Measurements from ENCODE around the gene CORT. TPM values are rescaled to one million over a fixed set of nuclear protein-coding genes. Genes with fewer than 3 reads are reported as not detected.
"Not testable (repeated sequence)": the region's sequence is repeated elsewhere in the genome, so short reads cannot be mapped to it uniquely, and the experiment has no call there.

Gene CORT, protein sequence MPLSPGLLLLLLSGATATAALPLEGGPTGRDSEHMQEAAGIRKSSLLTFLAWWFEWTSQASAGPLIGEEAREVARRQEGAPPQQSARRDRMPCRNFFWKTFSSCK
- total RNA-seq, result 0.27 TPM

DNA sequence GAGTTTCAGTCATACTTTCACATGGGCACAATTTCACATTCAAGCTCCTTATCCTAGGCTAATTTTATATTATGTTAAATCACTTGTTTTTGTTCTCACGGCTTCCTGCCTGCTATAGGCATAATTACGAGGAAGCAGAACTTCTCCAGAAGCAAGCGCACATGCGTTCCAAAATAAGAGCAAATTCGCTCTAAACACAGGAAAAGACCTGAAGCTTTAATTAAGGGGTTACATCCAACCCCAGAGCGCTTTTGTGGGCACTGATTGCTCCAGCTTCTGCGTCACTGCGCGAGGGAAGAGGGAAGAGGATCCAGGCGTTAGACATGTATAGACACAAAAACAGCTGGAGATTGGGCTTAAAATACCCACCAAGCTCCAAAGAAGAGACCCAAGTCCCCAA, at the start of gene CORT:
Gene CORT, plus strand, starts transcription at position 281 of the 400 bp plus-strand sequence. CDS start 193 bp downstream, outside the sequence.
- DNase-seq (ENCODE audit: low read depth in 2 of 3, low spot score in 2 of 3), result no peak

DNA sequence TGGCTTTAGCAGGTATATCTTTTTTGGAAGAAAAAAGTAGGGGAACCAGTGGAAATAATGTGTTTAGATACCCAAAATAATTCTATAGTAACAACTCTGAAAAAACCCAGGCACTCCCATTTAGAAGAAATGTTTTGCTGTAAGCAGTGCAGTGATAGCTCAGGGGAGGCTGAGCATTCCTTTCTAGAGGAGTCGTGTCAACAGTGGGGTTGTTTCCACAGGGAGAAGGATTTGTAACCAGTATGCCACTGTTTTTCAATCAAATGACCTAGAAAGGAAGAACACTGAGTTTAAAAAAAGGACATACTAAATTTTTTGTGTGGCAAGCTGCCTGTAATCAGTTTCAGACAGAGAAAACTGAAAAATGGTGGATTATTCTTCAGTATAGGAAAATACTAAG, 48.5 kb upstream of the CORT start:
- DNase-seq (ENCODE audit: low read depth in 2 of 3, low spot score in 2 of 3), result no peak

DNA sequence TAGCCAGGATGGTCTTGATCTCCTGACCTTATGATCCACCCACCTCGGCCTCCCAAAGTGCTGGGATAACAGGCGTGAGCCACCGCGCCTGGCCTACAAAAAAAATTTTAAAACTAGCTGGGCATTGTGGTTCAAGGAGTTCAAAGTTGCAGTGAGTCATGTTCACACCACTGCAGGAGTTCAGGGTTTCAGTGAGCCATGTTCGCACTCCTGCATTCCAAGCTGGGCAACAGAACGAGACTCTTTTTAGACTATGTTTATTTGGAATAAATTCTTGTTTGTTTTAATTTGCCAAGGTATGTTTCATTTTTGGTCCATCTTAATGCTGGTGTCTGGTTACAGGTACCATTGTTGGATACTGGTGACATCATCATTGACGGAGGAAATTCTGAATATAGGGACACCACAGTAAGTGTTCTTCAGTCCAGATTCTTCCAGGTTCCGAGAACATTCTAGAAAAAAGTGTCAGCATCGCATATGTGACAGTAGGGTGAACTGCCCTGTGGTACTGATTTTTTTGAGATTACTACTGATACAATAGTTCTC, 47.0 kb upstream of the CORT start:
- DNase-seq (ENCODE audit: low read depth in 2 of 3, low spot score in 2 of 3), result no peak

DNA sequence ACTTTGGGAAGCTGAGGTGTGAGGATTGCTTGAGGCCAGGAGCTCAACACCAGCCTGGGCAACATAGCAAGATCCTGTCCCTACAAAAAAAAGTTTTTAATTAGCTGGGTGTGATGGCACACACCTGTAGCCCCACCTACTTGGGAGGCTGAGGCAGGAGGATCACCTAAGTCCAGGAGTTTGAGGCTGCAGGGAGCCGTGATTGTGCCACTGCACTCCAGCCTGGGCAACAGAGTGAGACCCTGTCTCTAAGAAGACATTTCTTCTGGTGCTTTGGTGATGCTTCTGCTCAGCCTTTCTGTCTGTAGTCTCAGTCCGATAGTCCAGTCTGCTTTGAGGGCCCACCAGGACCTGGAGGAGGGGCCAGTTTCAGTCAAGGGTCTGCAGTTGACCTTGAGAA, 42.6 kb upstream of the CORT start:
- no peak for DNase-seq (ENCODE audit: low read depth in 2 of 3, low spot score in 2 of 3)

DNA sequence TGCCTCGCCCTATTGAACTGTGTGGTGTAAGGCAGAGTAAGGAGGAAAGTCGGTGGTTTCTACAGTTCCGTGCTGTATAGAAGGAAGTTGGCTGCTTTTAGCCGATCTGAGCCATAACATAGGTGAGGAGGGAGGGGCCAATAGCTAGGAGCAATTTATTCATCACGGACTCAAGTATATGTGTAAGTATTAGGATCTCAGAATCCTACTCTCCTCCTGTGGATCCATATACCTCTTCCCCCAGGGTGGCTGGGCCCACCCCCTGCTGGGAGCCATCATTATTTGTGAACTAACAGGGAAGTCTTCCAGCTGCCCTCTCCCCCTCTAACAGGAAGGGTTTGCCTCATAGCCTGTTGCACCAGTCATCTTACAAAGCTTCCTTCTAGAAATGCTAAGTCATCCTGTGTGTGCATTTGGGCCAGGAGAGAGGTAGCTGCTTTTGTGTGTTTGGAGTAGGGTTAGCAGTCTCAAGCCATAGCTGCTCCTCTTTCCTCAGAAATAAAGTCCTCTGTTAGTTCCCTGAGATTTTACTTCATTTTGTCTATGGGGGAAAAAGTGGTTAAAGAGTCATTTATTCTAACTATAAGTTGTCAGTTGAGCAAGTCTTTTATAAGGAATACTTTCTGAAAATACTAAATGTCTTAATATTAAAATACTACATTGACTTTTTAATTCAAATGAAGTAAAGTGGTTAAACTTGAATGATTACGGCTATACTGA, 34.5 kb upstream of the CORT start:
- peak in 2 of 3 donors; percentile 86 to 93 for DNase-seq (ENCODE audit: low read depth in 2 of 3, low spot score in 2 of 3)

DNA sequence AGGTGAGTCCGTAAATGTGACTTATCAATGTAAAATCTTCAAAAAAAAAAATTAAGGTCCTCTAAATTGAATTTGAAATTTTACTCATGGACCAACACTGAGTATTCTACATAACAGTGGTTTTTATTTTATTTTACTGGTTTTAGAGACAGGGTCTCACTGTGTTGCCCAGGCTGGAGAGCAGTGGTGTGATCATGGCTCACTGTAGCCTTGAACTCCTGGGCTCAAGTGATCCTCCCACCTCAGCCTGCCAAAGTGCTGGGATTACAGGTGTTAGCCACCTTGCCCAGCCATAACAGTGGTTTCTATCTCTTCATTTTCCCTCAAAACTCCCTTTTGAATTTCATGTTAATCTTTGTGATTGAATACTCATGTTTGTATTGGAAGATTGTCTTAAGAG, 33.9 kb upstream of the CORT start:
- not testable (repeated sequence) for DNase-seq (ENCODE audit: low read depth in 2 of 3, low spot score in 2 of 3)

DNA sequence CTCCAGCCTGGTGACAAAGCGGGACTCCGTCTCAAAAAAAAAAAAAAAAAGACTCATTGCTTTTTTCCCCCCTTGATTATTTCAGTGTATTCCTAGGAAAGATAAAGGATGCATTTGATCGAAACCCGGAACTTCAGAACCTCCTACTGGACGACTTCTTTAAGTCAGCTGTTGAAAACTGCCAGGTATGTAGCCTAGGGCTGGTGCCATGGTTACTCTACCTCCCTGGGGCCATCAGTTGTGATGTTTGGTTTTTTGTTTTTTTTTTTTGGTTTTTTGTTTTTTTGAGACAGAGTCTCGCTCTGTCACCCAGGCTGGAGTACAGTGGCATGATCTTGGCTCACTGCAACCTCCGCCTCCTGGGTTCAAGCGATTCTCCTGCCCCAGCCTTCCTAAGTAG, 31.1 kb upstream of the CORT start:
- not testable (repeated sequence) for DNase-seq (ENCODE audit: low read depth in 2 of 3, low spot score in 2 of 3)

DNA sequence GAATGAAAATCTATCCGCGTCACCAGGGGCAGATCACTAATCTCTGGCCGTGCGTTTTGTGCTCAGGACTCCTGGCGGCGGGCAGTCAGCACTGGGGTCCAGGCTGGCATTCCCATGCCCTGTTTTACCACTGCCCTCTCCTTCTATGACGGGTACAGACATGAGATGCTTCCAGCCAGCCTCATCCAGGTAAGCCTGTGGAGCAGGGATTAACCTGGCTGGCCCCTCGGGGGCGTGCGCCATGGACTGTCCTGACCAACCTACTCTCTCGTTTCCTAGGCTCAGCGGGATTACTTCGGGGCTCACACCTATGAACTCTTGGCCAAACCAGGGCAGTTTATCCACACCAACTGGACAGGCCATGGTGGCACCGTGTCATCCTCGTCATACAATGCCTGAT, 30.5 kb upstream of the CORT start:
- no peak for DNase-seq (ENCODE audit: low read depth in 2 of 3, low spot score in 2 of 3)

DNA sequence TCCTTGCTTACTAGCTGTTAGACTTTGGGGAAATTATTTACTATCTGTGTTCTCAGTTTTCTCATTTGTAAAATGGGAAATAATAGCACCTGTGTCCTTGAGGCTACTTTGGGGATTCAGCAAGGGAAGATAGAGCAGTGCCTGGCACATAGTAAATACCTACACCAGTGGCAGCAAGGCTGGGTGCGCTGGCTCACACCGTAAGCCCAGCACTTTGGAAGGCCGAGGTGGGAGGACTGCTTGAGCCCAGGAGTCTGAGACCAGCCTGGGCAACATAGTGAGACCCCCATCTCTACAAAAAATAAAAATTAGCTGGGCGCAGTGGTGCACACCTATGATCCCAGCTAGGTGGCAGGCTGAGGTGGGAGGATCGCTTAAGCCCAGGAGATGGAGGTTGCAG, 28.2 kb upstream of the CORT start:
- no peak for DNase-seq (ENCODE audit: low read depth in 2 of 3, low spot score in 2 of 3)

DNA sequence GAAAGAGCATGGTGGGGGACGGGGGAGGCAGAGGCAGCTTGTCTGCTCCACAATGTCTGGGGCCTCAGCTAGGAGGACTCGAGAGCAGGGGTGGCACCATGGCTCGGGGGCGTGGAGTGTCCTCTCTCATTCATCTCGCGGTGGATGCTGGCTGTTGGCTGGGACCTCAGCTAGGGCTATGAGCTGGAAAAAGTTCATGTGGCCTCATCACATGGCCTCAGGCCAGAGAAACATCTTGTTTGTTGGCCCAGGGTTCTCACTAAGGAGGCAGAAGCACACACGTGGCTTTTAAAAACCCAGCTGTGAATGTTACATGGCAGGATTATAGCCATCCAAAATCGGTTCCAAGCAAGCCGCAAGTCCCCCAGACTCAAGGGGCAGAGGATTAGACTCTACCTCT, 25.8 kb upstream of the CORT start:
- DNase-seq (ENCODE audit: low read depth in 2 of 3, low spot score in 2 of 3), result no peak

DNA sequence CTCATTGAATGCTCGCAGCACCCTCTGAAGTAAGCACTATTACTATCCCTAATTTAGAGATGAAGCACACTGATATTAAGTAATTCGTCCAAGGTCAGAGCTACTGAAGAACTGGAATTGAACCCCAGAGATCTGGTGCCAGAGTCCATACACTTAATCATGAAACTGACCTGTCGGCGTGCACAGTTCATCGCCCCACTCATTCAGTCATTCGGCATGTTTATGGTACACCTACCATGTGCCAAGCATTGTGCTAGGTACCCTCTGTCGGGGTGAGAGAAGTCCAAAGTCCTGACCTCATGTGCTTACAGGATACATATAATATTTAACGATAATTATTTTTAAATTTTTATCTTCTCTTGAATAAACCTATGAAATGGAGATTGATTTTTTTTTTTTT, 25.2 kb upstream of the CORT start:
- no peak for DNase-seq (ENCODE audit: low read depth in 2 of 3, low spot score in 2 of 3)

DNA sequence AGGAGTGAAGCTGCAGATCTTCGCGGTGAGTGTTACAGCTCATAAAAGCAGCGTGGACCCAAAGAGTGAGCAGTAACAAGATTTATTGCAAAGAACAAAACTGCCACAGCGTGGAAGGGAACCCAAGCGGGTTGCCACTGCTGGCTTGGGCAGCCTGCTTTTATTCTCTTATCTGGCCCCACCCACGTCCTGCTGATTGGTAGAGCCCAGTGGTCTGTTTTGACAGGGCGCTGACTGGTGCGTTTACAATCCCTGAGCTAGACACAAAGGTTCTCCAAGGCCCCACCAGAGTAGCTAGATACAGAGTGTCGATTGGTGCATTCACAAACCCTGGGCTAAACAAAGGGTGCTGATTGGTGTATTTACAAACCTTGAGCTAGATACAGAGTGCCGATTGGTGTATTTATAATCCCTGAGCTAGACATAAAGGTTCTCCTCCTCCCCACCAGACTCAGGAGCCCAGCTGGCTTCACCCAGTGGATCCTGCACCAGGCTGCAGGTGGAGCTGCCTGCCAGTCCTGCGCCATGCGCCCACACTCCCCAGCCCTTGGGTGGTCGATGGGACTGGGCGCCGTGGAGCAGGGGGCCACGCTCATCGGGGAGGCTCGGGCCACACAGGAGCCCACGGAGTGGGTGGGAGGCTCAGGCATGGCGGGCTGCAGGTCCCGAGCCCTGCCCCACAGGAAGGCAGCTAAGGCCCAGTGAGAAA, 23.9 kb upstream of the CORT start:
- DNase-seq (ENCODE audit: low read depth in 2 of 3, low spot score in 2 of 3), result peak in 1 of 3 donors; percentile 27

DNA sequence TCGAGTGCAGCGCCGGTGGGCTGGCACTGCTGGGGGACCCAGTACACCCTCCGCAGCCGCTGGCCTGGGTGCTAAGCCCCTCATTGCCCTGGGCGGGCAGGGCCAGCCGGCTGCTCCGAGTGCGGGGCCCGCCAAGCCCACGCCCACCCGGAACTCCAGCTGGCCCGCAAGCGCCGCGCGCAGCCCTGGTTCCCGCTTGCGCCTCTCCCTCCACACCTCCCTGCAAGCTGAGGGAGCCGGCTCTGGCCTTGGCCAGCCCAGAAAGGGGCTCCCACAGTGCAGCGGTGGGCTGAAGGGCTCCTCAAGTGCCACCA, 23.3 kb upstream of the CORT start:
- DNase-seq (ENCODE audit: low read depth in 2 of 3, low spot score in 2 of 3), result not testable (repeated sequence)

DNA sequence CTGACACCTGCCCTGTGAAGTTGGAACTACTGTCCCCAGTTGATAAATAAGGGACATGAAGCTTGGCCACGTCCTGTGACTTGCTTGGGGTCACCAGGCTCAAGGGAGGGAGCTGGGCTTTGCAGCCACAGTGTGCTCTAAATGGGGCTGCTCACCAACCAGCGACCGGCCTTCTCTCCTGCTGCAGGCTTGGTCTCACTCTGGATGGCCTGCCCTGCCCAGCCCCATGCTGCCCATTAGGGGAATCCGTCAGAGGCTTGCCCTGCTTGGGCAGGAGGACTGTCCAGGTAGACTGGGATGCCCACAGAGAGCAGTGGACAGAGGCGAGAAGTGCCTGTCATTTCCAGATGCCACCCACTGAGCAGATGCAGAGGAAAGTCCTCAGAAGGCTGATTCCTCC, 20.8 kb upstream of the CORT start:
- DNase-seq (ENCODE audit: low read depth in 2 of 3, low spot score in 2 of 3), result no peak

DNA sequence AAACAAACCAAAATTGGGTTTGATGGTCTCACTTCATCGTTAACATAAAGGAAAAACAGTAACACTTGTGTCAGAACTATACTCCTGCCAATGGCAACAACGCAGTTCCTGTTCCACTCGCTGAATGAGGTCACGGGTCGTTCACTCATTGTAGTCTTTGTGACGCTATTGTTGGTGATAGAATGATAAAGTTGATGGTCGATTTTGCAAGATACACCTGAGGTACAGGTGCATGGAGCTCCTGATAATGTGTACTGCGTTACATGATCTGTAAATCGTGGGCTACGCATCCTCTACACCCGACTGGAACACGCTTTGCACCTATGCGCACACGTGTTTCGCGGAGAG, 20.0 kb upstream of the CORT start:
- DNase-seq (ENCODE audit: low read depth in 2 of 3, low spot score in 2 of 3), result peak in 2 of 3 donors; percentile 17 to 29

DNA sequence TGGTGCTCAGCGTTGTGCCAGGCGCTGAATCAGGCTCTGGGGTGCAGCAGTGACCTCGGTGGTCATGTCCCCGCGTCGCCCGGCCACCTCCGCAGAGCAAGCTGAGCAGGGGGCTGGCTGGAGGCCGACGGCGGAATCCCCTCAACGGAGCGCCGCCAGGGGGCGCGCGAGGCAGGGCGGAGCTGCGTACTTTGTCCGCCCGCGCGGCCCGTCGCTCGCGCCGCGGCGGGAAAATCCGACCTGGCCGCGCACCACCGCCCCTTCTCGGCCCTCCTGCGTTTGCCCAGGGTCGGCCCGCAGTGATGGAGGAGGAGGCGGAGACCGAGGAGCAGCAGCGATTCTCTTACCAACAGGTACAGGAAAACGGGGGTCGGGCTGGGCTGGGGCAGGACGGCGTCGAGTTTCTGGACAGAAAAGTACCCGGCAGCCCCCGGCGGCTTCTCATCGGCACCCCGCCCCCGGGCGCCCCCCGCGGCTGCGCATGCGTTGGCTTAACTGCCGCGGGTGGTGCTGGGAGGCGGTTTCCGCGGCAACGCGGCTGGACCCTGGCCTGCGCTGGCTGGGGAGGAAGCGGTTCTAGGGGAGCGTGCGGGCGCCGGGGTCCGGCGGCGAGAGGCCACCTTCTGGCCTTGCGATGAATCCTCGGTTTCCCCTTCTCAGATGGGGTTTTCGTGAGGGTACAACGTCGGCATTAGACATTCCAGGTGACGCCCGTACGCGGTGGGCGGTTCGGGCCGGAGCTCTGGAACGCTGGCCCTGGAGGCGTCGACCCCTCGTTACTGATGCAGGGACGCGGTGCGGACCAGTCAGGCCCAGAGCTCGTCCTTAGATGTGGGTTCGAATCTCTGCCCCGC, 19.4 kb upstream of the CORT start, which contains the start of gene CENPS:
Gene CENPS, plus strand, starts transcription at position 218 of the 854 bp plus-strand sequence. Its CDS starts 85 bp downstream, at position 303.
- peak; percentile 88 to 95 (median 94) for DNase-seq (ENCODE audit: low read depth in 2 of 3, low spot score in 2 of 3)

DNA sequence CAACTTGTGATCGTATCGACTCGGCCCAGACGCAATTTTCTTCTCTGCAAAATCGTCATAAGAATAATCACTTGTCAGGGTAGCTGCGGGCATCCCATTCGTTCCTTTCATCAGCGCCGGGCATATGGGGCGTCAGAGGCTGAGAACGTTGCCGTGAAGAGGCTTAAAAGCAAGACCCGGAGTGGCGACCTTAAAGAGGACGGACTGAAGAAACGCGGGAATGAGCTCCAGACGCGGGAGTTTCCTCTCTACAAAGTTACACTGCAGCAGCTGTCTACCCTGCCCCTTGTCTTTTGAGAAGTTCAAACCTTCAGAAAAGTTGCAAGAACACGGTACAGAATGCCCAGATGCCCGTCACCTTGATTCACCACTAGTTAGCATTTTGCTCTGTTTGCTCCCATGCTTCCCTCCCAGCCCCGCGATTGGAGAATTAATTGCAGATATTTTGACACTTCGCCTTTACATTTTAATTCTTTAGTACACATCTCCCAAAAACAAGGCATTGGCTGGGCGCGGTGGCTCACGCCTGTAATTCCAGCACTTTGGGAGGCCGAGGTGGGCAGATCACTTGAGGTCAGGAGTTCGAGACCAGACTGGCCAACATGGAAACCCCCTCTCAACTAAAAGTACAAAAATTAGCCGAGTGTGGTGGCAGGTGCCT, 18.6 kb upstream of the CORT start:
- peak in 1 of 3 donors; percentile 43 for DNase-seq (ENCODE audit: low read depth in 2 of 3, low spot score in 2 of 3)

DNA sequence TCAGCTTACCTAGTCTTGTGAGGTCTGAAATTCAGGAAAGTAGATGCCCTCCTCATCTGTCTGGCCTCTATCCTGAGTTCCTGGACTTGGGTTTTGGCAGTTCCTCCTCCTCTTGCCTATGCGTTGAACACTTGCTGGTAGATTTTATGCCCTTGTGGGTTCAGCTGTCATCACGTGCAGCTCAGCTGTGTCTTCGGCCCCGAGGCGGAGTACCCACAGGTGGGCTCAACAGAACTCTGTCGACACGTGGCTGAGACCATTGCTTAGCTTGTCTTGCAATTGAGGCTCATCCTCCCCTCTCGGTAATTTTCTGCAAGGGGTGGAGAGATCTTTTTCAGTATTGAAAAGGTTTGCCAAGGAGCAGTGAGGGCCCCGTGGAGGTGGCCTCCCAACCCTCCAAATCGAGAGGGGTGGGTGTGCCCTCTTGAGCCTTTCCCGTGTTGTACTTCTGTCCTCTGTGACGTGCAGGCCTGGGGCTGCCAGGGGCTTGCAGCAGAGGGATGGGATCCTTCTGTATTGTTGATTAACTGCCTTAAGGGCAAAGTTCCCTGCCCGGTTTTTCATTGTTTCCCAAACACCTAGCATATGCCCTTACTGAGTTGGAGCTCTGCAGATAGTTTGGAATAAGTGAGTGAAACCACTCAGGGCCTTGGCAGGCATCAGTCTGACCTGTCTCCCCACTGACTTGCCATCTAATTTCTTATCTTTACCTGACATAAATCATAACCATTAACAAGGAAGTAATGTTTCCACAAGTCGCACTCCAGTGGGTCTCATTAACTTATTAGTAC, 16.7 kb upstream of the CORT start:
- no peak for DNase-seq (ENCODE audit: low read depth in 2 of 3, low spot score in 2 of 3)

DNA sequence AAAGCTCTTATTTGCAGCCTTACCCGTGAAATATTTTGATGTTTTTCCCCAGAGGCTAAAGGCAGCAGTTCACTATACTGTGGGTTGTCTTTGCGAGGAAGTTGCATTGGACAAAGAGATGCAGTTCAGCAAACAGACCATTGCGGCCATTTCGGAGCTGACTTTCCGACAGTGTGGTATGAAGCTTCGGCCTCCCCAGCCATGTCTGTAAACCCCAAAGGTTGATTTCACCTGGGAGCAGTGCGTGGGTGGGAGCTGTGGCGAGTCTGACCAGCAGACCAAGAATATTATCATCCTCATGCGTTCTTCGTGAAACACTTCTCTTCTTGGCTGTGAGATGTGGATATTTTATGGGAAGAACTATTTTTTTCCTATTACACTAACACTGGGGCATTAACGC, 16.0 kb upstream of the CORT start:
- DNase-seq (ENCODE audit: low read depth in 2 of 3, low spot score in 2 of 3), result no peak

DNA sequence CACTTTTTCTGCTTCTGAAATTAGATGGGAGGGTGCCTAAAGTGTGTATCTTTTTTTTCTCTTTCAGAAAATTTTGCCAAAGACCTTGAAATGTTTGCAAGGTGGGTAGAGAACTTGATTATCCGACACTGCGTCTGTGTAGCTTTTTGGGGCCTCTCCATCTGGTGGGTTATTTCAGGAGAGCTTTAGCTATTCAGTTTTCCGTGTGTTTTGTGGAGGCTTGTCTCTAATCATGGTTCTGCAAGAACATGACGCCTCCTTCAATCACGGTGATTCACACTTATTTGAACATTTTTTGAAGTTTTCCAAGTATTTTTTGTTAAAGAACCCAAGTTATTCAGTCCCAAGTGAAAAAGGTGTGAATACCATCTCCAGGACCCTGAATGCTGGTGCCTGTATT, 15.2 kb upstream of the CORT start:
- DNase-seq (ENCODE audit: low read depth in 2 of 3, low spot score in 2 of 3), result no peak
